Measurements from ENCODE around the gene HCFC1R1. TPM values are rescaled to one million over a fixed set of nuclear protein-coding genes. Genes with fewer than 3 reads are reported as not detected.

HCFC1R1 gene
- total RNA-seq, 1 experiment from 2014 or later: 28.1 TPM

DNA sequence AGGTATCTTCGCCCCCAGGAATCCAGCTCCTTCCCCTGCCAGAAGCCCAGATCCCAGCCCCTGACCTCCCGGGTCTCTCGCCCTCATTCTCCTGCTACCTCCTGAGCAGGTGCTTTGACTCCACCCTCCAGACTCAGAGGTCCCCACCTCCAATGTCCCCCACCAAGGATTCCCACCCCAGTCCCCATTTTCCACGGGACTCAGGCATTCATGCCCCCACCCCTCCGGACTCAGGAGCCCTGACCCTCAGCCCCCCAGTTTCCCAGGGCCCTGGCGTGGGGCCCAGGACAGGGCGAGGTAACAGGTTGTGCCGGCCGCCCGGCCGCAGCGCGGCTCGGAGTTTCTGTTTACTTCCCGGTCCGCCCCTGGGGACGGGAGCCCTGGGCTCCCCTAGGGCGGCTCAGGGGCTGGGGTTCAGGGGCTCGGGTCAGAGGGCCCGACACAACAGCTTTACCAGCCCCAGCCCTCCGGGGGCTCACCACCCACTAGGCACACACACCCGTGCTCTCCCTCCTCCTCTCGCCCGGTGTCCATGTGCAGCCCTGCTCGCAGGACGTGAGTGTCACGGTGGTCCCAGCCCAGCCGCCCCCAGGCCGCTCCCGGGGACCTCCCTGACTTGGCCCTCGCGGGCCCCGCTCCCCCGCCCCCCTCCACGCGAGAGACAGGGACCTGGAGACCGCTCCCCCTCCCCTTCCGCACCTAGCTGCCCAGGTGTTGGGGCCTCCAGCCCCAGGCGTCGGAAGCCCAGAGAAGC lies 12.4 kb upstream of the HCFC1R1 start:
- no peak for DNase-seq (ENCODE audit: low read depth)

DNA sequence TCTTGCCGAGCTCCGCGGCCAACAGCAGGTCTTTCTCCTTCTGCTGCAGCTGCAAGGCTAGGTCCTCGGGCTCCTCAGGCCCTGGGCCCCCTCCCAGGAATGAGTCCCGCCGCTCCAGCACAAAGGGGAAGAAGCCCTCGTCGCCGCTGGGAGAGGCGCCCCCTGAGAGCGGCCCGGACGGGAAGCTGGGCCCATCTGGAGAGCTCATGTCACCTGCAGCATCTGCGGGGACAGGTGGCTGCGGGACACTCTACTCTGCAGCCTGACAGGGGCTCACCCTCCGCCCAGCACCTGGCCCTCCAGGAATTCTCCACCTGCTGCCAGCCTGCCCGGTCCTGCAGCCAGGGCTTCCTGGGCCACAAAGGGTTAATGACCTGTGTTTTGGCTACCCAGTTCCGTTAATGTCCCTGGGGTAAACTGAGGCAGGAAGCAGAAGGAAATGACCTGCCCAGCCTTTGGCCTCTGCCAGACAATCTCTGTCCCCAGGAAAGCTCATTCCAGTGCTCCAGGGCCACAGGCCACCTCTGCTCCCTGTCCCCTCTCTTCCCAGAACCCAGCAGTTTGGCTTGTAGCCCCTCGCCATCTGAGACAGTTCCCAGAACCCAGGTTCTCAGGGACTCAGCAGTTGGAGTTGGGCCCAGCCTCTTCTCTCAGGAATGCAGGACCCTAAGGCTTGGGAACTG lies 11.7 kb upstream of the HCFC1R1 start:
- no peak for DNase-seq (ENCODE audit: low read depth)

DNA sequence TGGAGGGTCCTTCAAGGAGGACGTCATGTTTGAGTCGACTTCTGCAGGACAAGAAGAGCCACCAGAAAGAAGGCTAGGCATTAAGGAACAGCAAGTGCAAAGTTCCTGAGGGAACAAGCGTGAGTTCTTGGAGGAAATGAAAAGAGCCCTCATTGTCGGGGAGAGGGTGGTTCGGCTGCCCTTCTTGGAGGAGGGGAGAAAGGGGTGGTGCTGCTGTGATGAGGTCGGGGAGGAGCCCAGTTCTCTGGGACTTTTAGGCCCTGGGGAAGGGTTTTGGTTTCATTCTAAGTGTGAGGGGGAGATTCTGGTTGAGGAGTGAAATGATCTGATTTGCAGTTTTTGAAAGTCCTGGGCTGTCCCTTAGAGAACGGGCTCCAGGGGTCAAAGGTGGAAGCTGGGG lies 8.9 kb upstream of the HCFC1R1 start:
- no peak for DNase-seq (ENCODE audit: low read depth)

DNA sequence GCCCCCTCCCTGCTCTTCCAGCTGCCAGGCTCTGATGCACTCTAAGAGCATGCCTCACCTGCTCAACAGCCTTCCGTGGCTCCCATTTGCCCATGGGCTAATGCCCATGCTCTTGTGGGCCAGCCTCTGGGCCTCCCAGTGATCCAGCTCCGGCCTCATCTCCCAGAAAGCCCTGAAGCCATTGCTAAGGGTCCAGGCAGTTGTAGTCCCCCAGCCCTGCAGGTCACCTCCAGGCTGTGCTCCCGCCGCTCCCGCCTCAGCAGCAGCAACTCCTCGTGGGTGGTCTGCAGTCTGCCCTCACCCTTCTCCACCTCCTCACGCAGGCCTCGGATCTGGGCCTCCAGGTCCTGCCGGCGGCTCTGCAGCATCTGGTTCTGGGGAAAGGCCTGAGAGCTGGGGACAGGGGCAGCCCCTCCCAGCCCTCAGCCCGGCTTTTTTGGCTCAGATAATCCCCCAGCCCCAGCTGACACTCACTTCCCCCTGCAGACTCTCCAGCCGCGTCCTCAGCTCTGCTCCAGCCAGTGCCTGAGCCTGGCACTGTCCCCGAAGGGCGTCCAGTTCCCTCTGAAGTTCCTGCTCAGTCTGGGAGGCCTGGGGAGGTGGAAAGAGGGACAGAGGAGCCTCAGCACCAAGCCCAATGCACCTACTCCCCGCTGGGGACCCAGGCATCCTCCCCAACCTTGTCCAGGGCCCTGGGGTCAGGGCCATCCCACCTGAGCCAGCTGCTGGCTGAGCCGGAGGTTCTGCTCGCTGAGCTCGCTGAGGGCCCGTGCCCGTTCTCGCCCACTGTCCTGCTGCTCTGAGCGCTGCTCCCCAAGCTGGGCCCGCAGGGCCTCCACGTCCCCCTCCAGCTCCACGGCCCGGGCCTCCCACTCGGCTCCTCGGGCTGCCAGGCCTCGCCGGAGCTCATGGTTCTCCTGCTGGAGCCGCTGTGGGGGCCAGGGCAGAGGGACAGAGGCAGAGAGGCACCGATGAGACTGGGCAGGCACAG lies 6.8 kb upstream of the HCFC1R1 start:
- no peak for DNase-seq (ENCODE audit: low read depth)

DNA sequence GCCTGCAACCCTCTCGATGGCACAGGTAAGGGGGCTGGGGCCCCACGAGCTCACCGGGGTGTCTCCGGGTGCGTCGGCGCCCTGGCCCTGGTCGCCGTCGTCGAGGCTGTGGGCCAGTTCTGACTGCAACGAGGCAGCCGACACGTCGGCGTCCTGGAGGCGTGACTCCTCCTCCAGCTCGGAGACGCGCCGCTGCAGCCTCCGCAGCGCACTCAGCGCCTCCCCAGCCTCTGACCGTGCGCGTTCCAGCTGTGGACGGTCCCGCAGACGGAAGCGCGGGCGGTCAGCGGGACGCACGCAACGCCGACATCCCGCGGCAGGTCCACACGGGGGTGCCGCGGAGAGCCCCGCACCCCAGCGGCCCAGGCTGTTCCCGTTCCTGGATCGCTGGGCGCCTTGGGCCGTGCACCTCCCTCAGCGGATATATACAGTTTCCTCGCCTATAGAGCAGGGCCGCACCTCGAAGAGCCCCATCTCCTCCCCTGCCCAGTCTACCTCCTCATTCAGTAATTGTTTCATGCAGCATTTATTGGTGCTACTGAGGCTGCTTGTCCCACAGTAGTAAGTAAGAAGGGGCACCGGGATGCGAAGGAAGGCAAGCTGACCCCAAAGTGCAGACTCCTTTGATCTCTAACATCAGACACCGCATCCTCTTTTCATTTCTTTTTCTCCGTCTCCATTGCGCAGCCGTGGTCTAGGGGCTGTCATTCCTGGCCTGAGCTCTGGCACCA lies 5.9 kb upstream of the HCFC1R1 start:
- no peak for DNase-seq (ENCODE audit: low read depth)

DNA sequence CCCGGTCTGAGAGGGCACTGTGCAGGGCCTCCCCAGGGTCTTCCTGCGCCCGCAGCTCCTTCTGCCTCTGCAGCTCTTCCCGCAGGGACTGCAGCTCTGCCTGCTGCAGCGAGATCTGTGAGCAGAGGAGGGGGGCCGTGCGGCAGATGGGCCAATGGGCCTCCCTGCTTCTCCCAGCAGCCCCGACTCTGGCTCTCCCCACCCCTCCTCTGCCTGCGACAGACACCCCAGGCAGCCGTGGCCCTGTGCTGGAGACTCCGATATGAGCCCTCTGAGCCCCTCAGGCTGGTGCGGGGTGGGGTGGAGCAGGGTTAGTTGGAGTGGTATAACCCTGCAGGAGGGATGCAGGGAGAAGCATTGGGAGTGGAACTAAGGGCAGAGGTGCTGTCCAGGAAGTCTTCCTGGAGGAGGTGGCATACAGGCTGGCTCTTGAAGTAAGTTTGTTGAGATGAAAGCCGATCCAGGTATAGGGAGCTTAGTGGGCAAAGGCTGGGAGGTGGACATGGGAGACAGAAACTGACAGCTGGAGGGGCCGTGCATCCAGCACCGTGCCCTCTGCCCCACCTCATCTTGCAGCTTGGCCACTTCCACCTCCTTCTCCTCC lies 5.1 kb upstream of the HCFC1R1 start:
- DNase-seq (ENCODE audit: low read depth): no peak

DNA sequence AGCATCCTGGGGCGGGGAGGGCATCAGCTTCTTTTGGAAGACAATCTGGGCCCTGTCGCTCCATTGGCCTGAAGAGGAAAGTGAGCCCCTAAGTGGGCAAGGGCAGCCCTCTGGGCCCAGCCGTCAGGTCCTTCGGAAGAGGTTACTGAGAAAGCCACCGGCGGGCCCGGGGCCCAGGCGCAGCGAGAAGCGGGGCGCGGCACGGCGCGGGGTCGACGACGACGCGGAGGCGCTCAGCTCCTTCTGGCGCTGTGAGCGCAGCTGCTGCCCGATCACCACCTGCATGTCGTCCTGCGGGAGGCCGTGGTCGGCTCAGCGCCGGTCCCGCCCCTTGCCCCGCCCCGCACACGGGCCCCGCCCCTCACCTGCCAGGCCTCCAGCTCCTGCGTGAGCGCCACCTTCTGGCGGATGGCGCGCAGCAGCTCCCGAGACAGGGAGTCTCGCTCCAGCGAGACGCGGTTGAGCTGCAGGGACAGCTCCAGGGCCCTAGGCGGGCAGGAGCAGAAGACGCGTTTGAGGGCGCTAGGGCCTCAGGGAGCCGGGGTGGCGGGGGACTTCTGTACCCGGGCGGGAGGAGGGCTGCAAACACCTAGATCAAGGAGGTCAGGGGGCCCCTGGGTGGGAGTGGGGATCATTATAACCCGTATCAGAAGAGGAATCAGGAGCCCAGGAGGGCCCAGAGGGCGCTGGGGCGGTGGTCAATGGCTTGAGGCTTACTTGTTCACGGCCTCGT lies 4.4 kb upstream of the HCFC1R1 start:
- DNase-seq (ENCODE audit: low read depth): peak; percentile 27

DNA sequence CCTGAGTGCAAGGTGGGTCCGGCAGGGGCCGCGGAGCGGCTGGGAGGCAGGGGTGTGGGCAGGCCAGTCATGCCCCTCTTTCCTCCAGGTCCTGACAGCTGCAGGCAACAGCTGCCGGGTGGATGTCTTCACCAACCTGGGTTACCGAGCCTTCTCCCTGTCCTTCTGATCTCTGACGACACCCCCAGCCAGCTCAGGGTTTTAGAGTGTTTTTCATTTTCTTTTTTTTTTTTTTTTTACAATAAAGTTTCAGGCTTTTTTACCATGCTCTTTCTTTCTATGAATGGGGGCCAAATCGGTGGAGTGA lies 3.7 kb upstream of the HCFC1R1 start:
- DNase-seq (ENCODE audit: low read depth): peak; percentile 18

DNA sequence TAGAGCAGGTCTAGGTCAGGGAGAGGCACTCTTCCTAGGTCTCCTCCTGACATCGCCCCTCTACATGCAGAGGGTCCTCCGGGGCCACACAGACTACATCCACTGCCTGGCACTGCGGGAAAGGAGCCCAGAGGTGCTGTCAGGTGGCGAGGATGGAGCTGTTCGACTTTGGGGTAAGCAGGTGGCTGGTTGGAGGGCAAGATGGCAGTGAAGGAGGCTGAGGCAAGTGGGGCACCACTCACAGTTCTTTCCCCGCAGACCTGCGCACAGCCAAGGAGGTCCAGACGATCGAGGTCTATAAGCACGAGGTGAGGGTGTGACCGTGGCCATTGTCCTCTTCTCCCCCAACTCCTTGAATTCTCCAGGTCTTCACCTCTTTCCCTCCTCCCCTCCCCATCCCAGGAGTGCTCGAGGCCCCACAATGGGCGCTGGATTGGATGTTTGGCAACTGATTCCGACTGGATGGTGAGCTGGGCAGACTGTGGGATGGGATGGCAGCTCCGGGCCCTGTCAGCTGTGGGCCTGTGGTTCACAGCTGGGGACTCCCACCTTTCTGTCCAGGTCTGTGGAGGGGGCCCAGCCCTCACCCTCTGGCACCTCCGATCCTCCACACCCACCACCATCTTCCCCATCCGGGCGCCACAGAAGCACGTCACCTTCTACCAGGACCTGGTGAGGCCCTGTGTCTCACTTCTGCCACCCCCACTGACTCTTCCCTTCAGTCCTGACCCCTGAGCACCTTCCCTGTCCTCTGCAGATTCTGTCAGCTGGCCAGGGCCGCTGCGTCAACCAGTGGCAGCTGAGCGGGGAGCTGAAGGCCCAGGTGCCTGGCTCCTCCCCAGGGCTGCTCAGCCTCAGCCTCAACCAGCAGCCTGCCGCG lies 3.1 kb upstream of the HCFC1R1 start:
- DNase-seq (ENCODE audit: low read depth): no peak

DNA sequence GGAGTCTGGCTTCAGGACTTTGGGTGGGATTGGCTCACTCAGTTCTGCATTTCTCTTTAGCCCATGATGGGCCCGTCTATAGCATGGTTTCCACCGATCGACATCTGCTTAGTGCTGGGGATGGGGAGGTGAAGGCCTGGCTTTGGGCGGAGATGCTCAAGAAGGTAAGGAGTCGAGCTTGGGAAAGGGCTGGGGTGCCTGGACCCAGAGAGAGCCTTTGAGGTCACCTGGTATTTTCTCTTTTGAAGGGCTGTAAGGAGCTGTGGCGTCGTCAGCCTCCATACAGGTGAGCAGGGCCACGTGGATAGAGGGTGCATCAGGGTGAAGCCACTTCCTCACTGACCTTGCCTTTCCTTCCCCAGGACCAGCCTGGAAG lies 2.2 kb upstream of the HCFC1R1 start:
- no peak for DNase-seq (ENCODE audit: low read depth)

DNA sequence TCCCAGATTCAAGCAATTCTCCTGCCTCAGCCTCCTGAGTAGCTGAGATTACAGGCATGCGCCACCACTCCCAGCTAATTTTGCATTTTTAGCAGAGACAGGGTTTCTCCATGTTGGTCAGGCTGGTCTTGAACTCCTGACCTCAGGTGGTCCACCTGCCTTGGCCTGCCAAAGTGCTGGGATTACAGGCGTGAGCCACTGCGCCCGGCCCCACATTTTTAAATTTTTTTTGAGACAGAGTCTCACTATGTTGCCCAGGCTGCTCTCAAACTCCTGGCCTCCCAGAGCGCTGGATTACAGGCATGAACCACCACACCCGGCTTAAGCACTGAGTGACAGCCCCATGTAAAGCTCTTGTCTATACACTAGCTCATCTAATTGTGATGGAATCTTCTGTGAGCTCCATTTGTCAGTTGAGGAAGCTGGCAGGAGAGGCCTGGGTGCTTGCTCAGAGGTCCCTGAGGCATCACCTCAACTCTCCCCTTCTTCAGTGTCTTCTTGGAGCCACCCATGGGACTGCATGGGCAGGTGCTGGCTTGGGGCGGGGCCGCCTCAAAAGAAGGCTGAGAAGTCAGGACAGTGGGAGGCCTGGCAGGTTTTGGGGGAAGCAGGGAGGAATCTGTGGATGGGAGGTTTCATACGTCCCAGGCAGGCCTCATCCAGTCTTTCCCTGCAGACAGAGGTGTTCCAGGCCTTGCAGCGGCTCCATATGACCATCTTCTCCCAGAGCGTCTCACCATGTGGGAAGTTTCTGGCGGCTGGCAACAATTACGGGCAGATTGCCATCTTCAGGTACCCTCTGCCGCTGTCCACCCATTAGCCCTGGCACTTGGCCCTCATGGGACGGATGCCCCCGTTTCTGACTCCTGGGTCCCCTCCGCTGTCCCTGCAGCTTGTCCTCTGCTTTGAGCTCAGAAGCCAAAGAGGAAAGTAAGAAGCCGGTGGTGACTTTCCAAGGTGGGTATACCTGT lies 1.6 kb upstream of the HCFC1R1 start:
- no peak for DNase-seq (ENCODE audit: low read depth)

DNA sequence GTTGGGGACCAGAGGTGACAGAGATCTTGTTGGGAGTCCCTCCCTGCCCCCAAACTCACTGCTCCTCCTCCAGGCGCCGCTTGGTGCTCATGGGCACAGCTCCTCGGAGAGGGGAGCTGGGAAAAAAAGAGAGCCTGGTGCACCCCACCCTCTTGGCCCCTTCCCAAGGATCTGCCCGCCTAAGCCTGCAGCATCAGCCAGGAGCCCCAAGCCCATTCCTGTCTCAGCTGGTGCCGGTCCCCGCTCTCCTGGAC lies 400 bp downstream of the HCFC1R1 start:
- peak; percentile 88 for DNase-seq (ENCODE audit: low read depth)

DNA sequence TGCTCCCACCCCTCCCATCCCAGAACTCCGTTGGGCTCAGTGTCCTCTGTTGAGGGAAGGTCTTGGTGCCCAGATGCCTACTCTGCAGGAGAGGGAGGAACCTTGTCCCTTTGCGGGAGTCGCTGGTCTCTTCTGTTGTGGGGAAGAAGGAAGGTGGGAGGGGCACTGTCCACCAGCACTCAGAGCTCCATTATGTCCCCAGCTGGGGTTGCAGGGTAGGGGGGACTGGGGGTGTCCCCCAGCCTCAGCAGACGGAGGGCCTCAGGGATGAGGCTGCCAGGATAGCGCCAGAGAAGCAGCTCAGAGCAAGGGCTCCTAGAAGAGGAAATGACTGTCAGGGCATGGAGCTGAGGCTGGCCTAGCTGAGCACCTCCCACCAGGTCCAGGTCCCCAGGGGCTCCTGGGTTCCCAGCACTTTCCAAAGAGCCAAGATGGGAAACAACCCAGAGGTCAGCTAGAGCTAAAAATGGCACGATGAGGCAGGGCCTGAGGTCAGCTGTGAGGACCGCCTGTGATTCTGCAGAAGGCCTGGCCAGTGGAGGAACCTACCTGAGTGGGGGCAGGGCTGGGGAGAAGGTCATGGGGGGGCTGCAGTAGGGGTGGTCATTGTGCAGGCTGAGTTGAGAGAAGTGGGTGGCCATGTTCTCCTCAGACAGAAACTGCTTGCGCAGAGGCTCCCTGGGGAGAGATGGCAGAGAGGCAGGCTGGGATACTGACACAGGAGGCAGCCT lies 893 bp downstream of the HCFC1R1 start:
- DNase-seq (ENCODE audit: low read depth): peak; percentile 85

DNA sequence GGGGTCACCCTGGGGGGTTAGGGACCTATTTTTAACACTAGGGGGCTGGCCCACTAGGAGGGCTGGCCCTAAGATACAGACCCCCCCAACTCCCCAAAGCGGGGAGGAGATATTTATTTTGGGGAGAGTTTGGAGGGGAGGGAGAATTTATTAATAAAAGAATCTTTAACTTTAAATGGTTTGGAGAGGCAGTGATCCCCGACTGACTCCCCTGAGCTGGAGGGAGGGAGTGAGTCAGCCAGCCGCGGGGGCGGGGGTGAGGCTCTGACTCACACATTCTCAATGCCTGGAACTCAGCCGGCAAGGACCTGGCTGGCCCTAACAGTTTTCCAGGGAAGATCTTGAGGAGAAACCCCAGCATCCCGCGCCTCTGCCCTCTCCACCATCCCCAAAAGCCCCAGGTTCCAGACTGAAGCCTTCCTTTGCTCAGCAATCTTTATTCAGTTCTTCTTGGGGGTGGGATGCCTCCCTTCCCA lies 1.5 kb downstream of the HCFC1R1 start:
- peak; percentile 96 for DNase-seq (ENCODE audit: low read depth)

DNA sequence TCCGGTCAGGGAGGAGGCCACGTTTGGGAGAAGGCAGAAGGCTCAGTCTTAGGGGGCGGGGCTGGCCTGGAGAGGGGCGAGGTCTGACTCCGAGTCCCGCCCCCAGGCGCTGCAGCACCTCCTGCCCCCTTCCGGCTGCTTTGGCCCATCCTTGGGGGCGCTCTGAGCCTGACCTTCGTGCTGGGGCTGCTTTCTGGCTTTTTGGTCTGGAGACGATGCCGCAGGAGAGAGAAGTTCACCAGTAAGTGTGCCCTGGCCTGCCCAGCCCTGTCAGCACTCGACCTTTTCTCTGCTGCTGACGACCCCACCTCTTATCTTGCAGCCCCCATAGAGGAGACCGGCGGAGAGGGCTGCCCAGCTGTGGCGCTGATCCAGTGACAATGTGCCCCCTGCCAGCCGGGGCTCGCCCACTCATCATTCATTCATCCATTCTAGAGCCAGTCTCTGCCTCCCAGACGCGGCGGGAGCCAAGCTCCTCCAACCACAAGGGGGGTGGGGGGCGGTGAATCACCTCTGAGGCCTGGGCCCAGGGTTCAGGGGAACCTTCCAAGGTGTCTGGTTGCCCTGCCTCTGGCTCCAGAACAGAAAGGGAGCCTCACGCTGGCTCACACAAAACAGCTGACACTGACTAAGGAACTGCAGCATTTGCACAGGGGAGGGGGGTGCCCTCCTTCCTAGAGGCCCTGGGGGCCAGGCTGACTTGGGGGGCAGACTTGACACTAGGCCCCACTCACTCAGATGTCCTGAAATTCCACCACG lies 2.1 kb downstream of the HCFC1R1 start:
- peak; percentile 97 for DNase-seq (ENCODE audit: low read depth)

DNA sequence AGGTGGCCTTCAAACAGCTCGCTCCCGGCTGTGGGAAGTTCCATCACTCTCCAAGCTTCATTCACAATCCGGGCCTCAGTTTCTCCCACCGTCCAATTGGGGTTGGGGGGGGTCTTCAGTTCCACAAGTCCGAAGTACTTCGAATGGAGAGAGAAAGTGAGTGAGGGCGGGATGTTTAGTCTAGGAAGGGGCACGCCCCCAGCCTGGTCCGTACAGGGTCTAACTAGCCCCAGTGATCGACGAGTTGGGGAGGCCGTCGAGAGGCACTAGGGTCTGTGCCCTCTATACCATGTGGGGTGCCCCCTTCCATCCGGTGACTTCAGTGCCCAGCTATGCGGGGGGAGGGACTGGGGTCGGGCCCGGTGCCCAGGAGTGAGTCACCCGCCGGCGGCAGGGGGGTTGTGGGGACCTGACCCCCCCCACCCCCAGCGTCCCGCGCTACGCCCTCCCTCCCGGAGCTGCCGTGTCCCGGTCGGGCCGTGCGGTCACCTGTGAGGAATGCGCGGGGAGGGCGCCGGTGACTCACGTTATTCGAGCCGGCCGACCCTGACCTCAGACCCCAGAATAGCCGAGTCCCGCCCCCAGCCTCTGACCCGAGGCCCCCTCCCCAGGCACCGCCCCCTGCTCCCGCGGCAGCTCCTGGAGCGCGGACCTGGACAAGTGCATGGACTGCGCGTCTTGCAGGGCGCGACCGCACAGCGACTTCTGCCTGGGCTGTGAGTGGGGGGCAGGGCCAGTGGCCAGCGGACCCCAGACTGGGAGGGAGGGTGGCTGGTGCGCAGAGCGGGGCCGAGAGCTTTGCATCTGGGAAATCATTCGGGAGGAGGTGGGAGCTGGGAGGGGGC lies 2.9 kb downstream of the HCFC1R1 start:
- peak; percentile 93 for DNase-seq (ENCODE audit: low read depth)
